Stomach (tissue), 9 donors: Measurements from ENCODE around the gene CHD9. TPM values are rescaled to one million over a fixed set of nuclear protein-coding genes. Genes with fewer than 3 reads are reported as not detected.
"Not testable (repeated sequence)": the region's sequence is repeated elsewhere in the genome, so short reads cannot be mapped to it uniquely, and the experiment has no call there.

Experiments used
- DNase-seq, 2 donors: peaks; one replicate each; pipeline versions ENCODE4 v3.0.0 to v3.0.0-alpha.2; 2013 to 2019
- H3K27ac ChIP-seq, 5 donors: fragments of 200-600 bp in 4 of 5; sonication (generic) in 4 of 5; one replicate each; pipeline ENCODE4 v1.5.1; 2013 to 2019; ENCODE audit warnings: mild to moderate bottlenecking in 1 of 5, moderate library complexity in 1 of 5
- H3K27me3 ChIP-seq, 3 donors: fragments of 200-600 bp; sonication (generic); one replicate each; pipeline ENCODE4 v1.5.1; 2017 to 2019; ENCODE audit warnings: mixed run types in 1 of 3
- H3K36me3 ChIP-seq, 4 donors: fragments of 200-600 bp; sonication (generic); 1 replicate in 3 of 4; 2 replicates in 1 of 4; pipeline ENCODE4 v1.5.1; 2016 to 2019
- H3K4me1 ChIP-seq, 4 donors: fragments of 200-600 bp; sonication (generic); one replicate each; pipeline ENCODE4 v1.5.1; 2016 to 2019
- H3K4me3 ChIP-seq, 4 donors: fragments of 200-600 bp; sonication (generic) in 3 of 4; one replicate each; pipeline ENCODE4 v1.5.1; 2016 to 2019; ENCODE audit warnings: mild to moderate bottlenecking in 1 of 4
- H3K9me3 ChIP-seq, 4 donors: fragments of 200-600 bp; sonication (generic); one replicate each; pipeline ENCODE4 v1.5.1; 2016 to 2019
- EP300 ChIP-seq: sonication (generic); formaldehyde crosslinking; IDR thresholded peaks from one replicate; pipeline ENCODE4 v1.6.1; 2017; ENCODE audit warnings: antibody characterized with exemption
- POLR2A ChIP-seq, 4 donors: fragments of 450-650 bp; IDR thresholded peaks; one replicate each; pipeline ENCODE4 v1.6.1; 2016; ENCODE audit warnings: antibody characterized with exemption in 4 of 4, control low read depth in 2 of 4, mild to moderate bottlenecking in 1 of 4, moderate library complexity in 1 of 4
- POLR2AphosphoS5 ChIP-seq, 3 donors: sonication (generic); formaldehyde crosslinking; IDR thresholded peaks; one replicate each; pipeline ENCODE4 v1.6.1; 2016; ENCODE audit warnings: antibody characterized with exemption in 3 of 3
- WGBS, 5 donors: extraction: QIAGEN DNeasy Blood & Tissue Kit in 3 of 5; methylation state at CpG; one replicate each; pipeline versions ENCODE4 v1.1.5 to v1.1.7; 2013 to 2018; 5-methylcytosine and 5-hydroxymethylcytosine counted together
- intact Hi-C: fragments of 100-400 bp; cut with DNase I; formaldehyde crosslinking; loops from one replicate; pipeline ENCODE4 v1.15.1; 2023; ENCODE audit warnings: low total_unique reads
- polyA plus RNA-seq, 3 donors: library from polyadenylated mRNA; stranded (reverse); fragments of 200-250 nt; gene quantifications; one replicate each; pipeline ENCODE4 v1.2.3, GENCODE V29; 2013
- total RNA-seq, 5 donors: library from RNA; depleted of rRNA; stranded (reverse); fragments of >200 nt; gene quantifications; one replicate each; pipeline versions ENCODE4 v1.1.0 to v1.2.3, GENCODE V29; 2014 to 2016
- TF ChIP-seq, protein P1 (sequence below), 7 experiments: fragments of 450-650 bp in 4 of 7; fragments of 200-600 bp in 3 of 7; sonication (generic) in 3 of 7; IDR thresholded peaks; one replicate each; pipeline ENCODE4 v1.5.1; 2016 to 2019; ENCODE audit warnings: antibody characterized with exemption in 7 of 7, control low read depth in 2 of 7, mild to moderate bottlenecking in 1 of 7
- donor health status: healthy with polysubstance abuse.
- donor health status: Bipolar disorder and iron deficiency.
- donor health status: healthy.

The CHD9 gene
- total and polyA plus RNA-seq, 8 donors, result 8.1 to 224 (median 29.4) TPM

DNA sequence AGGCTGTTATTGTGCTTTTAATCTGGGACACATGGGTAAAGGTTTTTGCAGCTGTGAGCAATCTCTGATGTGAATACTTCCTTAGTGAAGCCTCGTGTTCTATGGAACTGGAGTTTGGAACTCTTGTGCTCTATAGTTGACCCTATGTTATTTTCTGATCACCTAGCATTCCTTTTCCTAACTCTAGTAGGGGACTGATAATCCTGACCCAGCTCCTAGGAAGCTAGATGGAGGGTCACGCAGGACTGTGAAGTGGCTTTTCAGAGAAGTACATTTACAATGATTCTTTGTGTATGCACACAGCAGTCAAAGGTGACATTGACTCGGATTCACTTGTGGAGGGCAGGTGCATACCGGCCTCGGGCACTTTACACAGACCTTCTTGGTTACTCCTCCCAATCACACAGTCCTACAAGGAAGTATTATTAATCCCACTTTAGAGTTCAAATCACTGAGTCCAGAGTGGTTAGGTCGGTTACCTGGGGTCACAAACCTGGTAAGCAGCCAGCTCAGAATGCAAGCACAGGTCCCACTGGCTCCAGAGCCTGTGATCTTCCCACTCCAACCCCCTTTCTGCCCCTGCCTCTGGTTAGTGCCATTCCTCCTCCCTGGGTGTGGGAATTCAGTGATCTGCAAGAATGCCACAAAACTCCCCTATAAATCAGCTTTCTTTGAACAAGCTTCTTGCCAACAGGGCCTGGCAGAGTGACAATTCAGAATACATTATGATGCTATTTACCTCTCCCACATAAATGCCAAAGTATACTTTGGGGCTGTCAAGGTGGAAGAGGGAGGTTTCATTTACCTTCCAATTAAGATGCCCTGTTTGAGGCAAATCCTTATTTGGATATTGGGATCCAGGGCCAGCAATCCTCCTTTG is 9.2 kb upstream of the CHD9 start:
- WGBS, 5 donors, result 33 to 73% (median 48%) methylated on average over 6 of the region's 6 CpGs
- TF ChIP-seq, protein P1, sequence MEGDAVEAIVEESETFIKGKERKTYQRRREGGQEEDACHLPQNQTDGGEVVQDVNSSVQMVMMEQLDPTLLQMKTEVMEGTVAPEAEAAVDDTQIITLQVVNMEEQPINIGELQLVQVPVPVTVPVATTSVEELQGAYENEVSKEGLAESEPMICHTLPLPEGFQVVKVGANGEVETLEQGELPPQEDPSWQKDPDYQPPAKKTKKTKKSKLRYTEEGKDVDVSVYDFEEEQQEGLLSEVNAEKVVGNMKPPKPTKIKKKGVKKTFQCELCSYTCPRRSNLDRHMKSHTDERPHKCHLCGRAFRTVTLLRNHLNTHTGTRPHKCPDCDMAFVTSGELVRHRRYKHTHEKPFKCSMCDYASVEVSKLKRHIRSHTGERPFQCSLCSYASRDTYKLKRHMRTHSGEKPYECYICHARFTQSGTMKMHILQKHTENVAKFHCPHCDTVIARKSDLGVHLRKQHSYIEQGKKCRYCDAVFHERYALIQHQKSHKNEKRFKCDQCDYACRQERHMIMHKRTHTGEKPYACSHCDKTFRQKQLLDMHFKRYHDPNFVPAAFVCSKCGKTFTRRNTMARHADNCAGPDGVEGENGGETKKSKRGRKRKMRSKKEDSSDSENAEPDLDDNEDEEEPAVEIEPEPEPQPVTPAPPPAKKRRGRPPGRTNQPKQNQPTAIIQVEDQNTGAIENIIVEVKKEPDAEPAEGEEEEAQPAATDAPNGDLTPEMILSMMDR (IDR thresholded peaks at IDR 0.05), result no peak
- no peak for TF ChIP-seq EP300
- no peak for TF ChIP-seq POLR2A (IDR thresholded peaks at IDR 0.05)
- TF ChIP-seq POLR2AphosphoS5 (IDR thresholded peaks at IDR 0.05), result no peak
- H3K27ac ChIP-seq, result peak overlapping the region in 3 of 5 donors; percentile 9 to 56 (median 24)
- peaks cover 35 to 59% (median 50%) of the 10 kb centered on the region in 4 donors for H3K4me1 ChIP-seq
- intact Hi-C loops, result no loop called here
- H3K36me3 ChIP-seq, result no peaks in the 10 kb centered on the region
- peak; percentile 58 to 60 for DNase-seq
- no peak overlapping the region for H3K4me3 ChIP-seq
- no peaks in the 10 kb centered on the region for H3K9me3 ChIP-seq
- peaks cover 0 to 4% (median 0%) of the 10 kb centered on the region in 3 donors for H3K27me3 ChIP-seq

DNA sequence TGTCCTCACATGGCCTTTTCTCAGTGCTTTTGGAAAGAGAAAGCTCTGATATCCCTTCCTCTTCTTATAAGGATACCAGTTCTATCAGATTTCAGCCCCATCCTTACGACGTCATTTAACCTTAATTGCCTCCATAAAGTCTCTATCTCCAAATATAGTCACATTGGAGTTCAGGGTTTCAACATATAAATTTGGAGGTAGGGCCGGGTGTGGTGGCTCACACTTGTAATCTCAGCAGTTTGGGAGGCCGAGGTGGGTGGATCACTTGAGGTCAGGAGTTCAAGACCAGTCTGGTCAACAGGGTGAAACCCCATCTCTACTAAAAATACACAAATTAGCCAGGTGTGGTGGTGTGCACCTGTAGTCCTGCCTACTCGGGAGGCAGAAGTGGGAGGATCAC is 7.3 kb upstream of the CHD9 start:
- H3K27ac ChIP-seq, H3K36me3 ChIP-seq, H3K27me3 ChIP-seq, intact Hi-C loops, H3K4me3 ChIP-seq, DNase-seq, H3K9me3 ChIP-seq: not testable (repeated sequence)
- H3K4me1 ChIP-seq, result peaks cover 23 to 49% (median 36%) of the 10 kb centered on the region in 4 donors
- 86 to 94% (median 93%) methylated on average over 5 of the region's 5 CpGs for WGBS, 5 donors

DNA sequence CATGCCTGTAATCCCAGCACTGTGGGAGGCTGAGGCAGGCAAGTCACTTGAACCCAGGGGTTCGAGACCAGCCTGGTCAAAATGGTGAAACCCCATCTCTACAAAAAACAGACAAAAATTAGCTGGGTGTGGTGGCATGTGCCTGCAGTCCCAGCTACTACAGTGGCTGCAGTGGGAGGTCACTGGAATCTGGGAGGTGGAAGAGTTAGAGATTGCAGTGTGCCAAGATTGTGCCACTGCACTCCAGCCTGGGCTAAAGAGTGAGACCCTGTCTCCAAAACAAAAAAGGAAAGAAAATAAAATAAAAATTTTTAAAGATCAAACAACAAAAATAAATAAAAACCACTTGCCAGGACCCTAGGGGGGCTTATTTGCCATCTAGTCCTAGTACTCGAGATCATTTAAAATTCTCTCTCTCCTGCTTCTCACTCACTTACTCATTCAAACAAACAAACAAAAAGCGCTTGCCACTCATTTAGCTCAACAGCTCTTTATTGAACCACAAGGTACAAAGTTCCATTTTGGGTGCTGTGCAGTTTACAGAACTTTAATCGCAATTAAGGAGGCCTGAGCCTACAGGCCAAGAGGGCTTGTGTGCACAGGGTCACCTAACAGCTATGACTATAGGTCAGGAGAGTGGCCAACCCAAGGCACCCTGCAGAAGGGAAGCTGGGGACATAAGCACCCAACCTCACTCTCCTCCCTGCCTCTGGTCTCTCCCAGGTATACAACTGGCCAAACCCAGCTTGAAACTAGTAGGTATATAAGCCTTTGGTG is 6.5 kb upstream of the CHD9 start:
- Histone ChIP-seq H3K27ac (no peak overlapping the region), H3K4me3 (no peak overlapping the region), H3K36me3 (no peaks in the 10 kb centered on the region), H3K4me1 (peaks cover 16 to 49% (median 33%) of the 10 kb centered on the region in 4 donors), H3K9me3 (no peaks in the 10 kb centered on the region), H3K27me3 (peaks cover 0 to 4% (median 0%) of the 10 kb centered on the region in 3 donors)
- no peak for DNase-seq
- intact Hi-C loops, result no loop called here
- TF ChIP-seq POLR2AphosphoS5 (IDR thresholded peaks at IDR 0.05), result no peak
- TF ChIP-seq, protein P1 (IDR thresholded peaks at IDR 0.05), result peak in 1 of 7 experiments; percentile 9
- 43 to 75% (median 62%) methylated on average over 4 of the region's 4 CpGs for WGBS, 5 donors

DNA sequence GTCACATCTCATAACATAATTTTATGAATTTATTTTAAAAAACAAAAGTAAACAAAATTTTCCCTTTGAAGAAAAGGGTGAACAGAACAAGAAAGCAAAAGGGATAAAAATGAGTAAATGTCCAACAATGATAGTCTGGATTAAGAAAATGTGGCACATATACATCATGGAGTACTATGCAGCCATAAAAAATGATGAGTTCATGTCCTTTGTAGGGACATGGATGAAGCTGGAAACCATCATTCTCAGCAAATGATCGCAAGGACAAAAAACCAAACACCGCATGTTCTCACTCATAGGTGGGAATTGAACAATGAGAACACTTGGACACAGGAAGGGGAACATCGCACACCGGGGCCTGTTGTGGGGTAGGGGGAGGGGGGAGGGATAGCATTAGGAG is 3.5 kb upstream of the CHD9 start:
- not testable (repeated sequence) for H3K9me3 ChIP-seq, H3K27ac ChIP-seq, DNase-seq, H3K36me3 ChIP-seq, H3K4me3 ChIP-seq, H3K27me3 ChIP-seq
- H3K4me1 ChIP-seq, result peaks cover 12 to 41% (median 27%) of the 10 kb centered on the region in 4 donors
- intact Hi-C loops, result loop anchor here (10.0 kb wide), 1 partner anchor 104 kb away; no protein-coding TSS in a partner anchor
- 96 to 100% (median 100%) methylated on average over 2 to 4 of the region's 4 CpGs for WGBS, 5 donors
